Thoracic aorta (tissue), 2 donors: ENCODE results near the gene TLR7. TPM values are rescaled to one million over a fixed set of nuclear protein-coding genes. Genes with fewer than 3 reads are reported as not detected.

Experiments used
- ATAC-seq: fragments of 150-250 bp; one replicate; pipeline ENCODE4 v1.8.0; 2017; ENCODE audit warnings: low read depth; ENCODE audit not compliant: insufficient number of reproducible peaks, low FRiP score
- DNase-seq: peaks from one replicate; pipeline ENCODE4 v3.0.0-alpha.2; 2020; ENCODE audit warnings: low spot score
- H3K27ac ChIP-seq, 2 donors: fragments of 200-600 bp; sonication (generic); 1 replicate in 1 of 2; 2 replicates in 1 of 2; pipeline ENCODE4 v1.5.1; 2016; ENCODE audit warnings: mild to moderate bottlenecking in 2 of 2, moderate library complexity in 2 of 2
- H3K27me3 ChIP-seq: fragments of 200-600 bp; sonication (generic); replicated peaks from 2 replicates; pipeline ENCODE4 v1.6.0; 2016; ENCODE audit warnings: mild to moderate bottlenecking; ENCODE audit not compliant: insufficient read depth
- H3K36me3 ChIP-seq: fragments of 200-600 bp; sonication (generic); one replicate; pipeline ENCODE4 v1.5.1; 2016
- H3K4me1 ChIP-seq, 2 donors: fragments of 200-600 bp; sonication (generic); 1 replicate in 1 of 2; 2 replicates in 1 of 2; pipeline versions ENCODE4 v1.5.1 to v1.6.0; 2016; ENCODE audit warnings: low read depth in 2 of 2, mild to moderate bottlenecking in 1 of 2; ENCODE audit not compliant: control insufficient read depth in 1 of 2
- H3K4me3 ChIP-seq: fragments of 200-600 bp; sonication (generic); 2 replicates; pipeline ENCODE4 v1.5.1; 2016; ENCODE audit warnings: mild to moderate bottlenecking
- H3K9me3 ChIP-seq: fragments of 200-600 bp; sonication (generic); 2 replicates; pipeline ENCODE4 v1.5.1; 2016
- CTCF ChIP-seq: fragments of 200-600 bp; sonication (generic); IDR thresholded peaks from one replicate; pipeline ENCODE4 v1.5.1; 2019; ENCODE audit warnings: antibody characterized with exemption
- total RNA-seq, 2 donors: library from RNA; depleted of rRNA; stranded (reverse); fragments of >200 nt; gene quantifications; one replicate each; pipeline versions ENCODE4 v1.1.0 to v1.2.3, GENCODE V29; 2016

Gene TLR7
- total RNA-seq, 2 donors from 2014 or later: 0.27 to 1.7 TPM

- H3K4me3 ChIP-seq: no peak overlapping the region
- ATAC-seq (no peak), DNase-seq (no peak)
- H3K9me3 ChIP-seq: no peaks in the 10 kb centered on the region
- no peaks in the 10 kb centered on the region for H3K4me1 ChIP-seq
- H3K27ac ChIP-seq: no peak overlapping the region
- H3K27me3 ChIP-seq: no peaks in the 10 kb centered on the region
- no peaks in the 10 kb centered on the region for H3K36me3 ChIP-seq
- TF ChIP-seq CTCF: no peak
These were observed 44.2 kb downstream of the TLR7 start for GRCh38 chrX:12911122-12911470.

- no peaks in the 10 kb centered on the region for H3K36me3 ChIP-seq
- H3K4me3 ChIP-seq: no peak overlapping the region
- H3K4me1 ChIP-seq: no peaks in the 10 kb centered on the region
- no peaks in the 10 kb centered on the region for H3K27me3 ChIP-seq
- no peaks in the 10 kb centered on the region for H3K9me3 ChIP-seq
- DNase-seq (no peak), ATAC-seq (no peak)
- H3K27ac ChIP-seq: no peak overlapping the region
- no peak for TF ChIP-seq CTCF
These were observed 46.1 kb downstream of the TLR7 start for GRCh38 chrX:12912791-12913482.

- Histone ChIP-seq H3K27me3 (no peaks in the 10 kb centered on the region), H3K4me3 (no peak overlapping the region), H3K36me3 (no peaks in the 10 kb centered on the region), H3K27ac (no peak overlapping the region), H3K9me3 (no peaks in the 10 kb centered on the region), H3K4me1 (no peaks in the 10 kb centered on the region)
- no peak for DNase-seq
- ATAC-seq: no peak
- TF ChIP-seq CTCF: no peak
These were observed 50.9 kb downstream of the TLR7 start for GRCh38 chrX:12917753-12918152.

GRCh38 chrX:12919051-12919450, 52.2 kb downstream of the TLR7 start:
- Histone ChIP-seq H3K27ac (no peak overlapping the region), H3K4me3 (no peak overlapping the region), H3K27me3 (no peaks in the 10 kb centered on the region), H3K4me1 (no peaks in the 10 kb centered on the region), H3K36me3 (no peaks in the 10 kb centered on the region), H3K9me3 (no peaks in the 10 kb centered on the region)
- no peak for TF ChIP-seq CTCF
- DNase-seq (no peak), ATAC-seq (no peak)

- Histone ChIP-seq H3K4me3 (no peak overlapping the region), H3K27ac (no peak overlapping the region), H3K4me1 (no peaks in the 10 kb centered on the region), H3K36me3 (no peaks in the 10 kb centered on the region), H3K9me3 (no peaks in the 10 kb centered on the region), H3K27me3 (no peaks in the 10 kb centered on the region)
- DNase-seq: no peak
- TF ChIP-seq CTCF: no peak
- ATAC-seq: no peak
These were observed 52.7 kb downstream of the TLR7 start for GRCh38 chrX:12919620-12920019.
